Measurements from ENCODE around the gene ATG3.

DNA sequence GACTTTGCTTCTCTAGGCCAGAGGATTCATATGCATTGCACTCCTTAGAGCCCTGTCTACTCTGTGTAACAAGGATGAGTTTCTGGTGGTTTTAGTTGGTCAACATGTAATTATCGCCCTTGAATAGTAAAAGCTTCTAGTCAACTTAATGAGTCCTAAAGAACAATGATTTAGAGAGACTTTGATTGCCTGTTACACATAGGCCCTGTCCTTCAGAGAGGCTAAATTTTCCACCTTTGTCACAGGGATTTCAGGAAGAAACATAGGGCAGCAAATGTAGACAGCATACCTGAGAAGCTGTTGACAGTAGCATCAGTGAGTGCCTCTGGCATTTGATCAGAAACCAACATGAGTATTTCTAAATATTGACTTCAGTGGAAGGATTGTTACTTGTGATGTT is 69.6 kb downstream of the ATG3 start:
- TF ChIP-seq, protein P1, sequence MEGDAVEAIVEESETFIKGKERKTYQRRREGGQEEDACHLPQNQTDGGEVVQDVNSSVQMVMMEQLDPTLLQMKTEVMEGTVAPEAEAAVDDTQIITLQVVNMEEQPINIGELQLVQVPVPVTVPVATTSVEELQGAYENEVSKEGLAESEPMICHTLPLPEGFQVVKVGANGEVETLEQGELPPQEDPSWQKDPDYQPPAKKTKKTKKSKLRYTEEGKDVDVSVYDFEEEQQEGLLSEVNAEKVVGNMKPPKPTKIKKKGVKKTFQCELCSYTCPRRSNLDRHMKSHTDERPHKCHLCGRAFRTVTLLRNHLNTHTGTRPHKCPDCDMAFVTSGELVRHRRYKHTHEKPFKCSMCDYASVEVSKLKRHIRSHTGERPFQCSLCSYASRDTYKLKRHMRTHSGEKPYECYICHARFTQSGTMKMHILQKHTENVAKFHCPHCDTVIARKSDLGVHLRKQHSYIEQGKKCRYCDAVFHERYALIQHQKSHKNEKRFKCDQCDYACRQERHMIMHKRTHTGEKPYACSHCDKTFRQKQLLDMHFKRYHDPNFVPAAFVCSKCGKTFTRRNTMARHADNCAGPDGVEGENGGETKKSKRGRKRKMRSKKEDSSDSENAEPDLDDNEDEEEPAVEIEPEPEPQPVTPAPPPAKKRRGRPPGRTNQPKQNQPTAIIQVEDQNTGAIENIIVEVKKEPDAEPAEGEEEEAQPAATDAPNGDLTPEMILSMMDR (conservative IDR thresholded peaks at IDR 0.05; ENCODE audit: low read depth, low read length) = no peak
- TF ChIP-seq EZH2 (IDR thresholded peaks at IDR 0.05; ENCODE audit: low read length, unreplicated experiment) = no peak

Measured in PC-3 (cell line).